HepG2 (cell line): ENCODE measurements around the gene RNF208.

ENCODE experiments used
- CHD2 ChIP-seq: IDR thresholded peaks from 2 replicates; pipeline ENCODE4 v1.6.1; 2011; ENCODE audit warnings: low read depth, low read length, improper control_type of control experiment
- TCF7L2 ChIP-seq: IDR thresholded peaks from 2 replicates; pipeline ENCODE4 v1.6.1; 2011; ENCODE audit warnings: mild to moderate bottlenecking, low read depth, low read length, moderate library complexity
- YY1 ChIP-seq: IDR thresholded peaks from 2 replicates; pipeline ENCODE4 v1.6.1; 2011; ENCODE audit warnings: low read length, low read depth, moderate library complexity, mild to moderate bottlenecking; ENCODE audit not compliant: insufficient read depth, insufficient replicate concordance
- ZNF30 ChIP-seq: sonication (generic); formaldehyde crosslinking; IDR thresholded peaks from 2 replicates; pipeline ENCODE4 v1.5.0; 2020; ENCODE audit warnings: mild to moderate bottlenecking, missing genetic modification reagents
- ZNF432 ChIP-seq: sonication (generic); formaldehyde crosslinking; IDR thresholded peaks from 2 replicates; pipeline ENCODE4 v1.5.0; 2020; ENCODE audit warnings: missing genetic modification reagents, mild to moderate bottlenecking, borderline replicate concordance
- ZNF781 ChIP-seq: sonication (generic); formaldehyde crosslinking; IDR thresholded peaks from 2 replicates; pipeline ENCODE4 v1.5.1; 2020; ENCODE audit warnings: borderline replicate concordance, mild to moderate bottlenecking, missing genetic modification reagents; ENCODE audit errors: not compliant biosample characterization
- TF ChIP-seq, protein P1 (sequence below): sonication (generic); formaldehyde crosslinking; IDR thresholded peaks from 2 replicates; pipeline ENCODE4 v1.5.0; 2020; ENCODE audit warnings: mild to moderate bottlenecking, missing genetic modification reagents, moderate library complexity

DNA sequence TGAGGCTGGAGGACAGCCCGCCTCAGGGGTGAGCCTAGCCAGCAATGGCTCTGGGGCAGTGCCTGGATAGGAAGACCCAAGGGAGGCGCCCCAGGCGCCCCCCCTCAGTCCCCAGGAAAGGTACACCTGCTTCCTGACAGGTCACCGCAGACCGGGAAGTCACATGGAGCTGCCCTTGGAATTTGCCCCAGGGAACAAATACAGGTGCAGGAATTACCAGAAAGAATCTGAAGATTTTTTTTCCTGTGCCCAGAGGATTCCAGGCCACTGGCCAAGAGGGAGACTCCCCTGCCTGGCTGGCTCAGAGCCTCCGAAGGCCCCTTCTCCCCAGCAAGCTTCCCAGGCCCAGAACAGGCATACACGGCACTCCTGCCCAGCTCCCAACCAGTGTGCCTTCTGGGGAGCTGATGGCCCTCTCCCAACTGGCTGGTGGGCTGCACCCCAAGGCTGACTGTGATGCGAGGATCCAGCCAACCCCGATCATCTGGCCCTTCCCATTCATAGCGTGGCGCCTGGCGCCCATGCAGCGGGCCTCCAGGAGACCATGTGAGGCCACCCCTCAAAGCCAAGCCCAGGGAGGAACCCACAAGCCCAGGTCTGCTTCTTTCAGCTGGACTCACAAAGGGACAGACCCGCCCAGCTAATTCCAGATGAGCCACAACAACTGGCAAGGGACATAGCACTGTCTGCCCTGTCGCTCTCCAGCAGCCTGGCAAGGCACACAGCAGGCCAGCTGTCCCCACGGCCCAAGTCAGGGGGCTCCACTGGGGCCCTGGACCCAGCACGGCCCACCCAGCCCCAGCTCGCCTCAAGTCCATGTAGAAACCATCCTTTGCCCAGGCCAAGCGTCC is 23.8 kb downstream of the RNF208 start:
- TF ChIP-seq ZNF781 (CRISPR knock-in tag) = no peak
- no peak for TF ChIP-seq ZNF432
- TF ChIP-seq CHD2 = no peak
- no peak for TF ChIP-seq TCF7L2
- TF ChIP-seq, protein P1, sequence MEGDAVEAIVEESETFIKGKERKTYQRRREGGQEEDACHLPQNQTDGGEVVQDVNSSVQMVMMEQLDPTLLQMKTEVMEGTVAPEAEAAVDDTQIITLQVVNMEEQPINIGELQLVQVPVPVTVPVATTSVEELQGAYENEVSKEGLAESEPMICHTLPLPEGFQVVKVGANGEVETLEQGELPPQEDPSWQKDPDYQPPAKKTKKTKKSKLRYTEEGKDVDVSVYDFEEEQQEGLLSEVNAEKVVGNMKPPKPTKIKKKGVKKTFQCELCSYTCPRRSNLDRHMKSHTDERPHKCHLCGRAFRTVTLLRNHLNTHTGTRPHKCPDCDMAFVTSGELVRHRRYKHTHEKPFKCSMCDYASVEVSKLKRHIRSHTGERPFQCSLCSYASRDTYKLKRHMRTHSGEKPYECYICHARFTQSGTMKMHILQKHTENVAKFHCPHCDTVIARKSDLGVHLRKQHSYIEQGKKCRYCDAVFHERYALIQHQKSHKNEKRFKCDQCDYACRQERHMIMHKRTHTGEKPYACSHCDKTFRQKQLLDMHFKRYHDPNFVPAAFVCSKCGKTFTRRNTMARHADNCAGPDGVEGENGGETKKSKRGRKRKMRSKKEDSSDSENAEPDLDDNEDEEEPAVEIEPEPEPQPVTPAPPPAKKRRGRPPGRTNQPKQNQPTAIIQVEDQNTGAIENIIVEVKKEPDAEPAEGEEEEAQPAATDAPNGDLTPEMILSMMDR (CRISPR knock-in tag) = no peak
- TF ChIP-seq ZNF30 = no peak
- no peak for TF ChIP-seq YY1
